ENCODE data around the gene UBE2U.
A peak's percentile ranks its signal among the peaks of the same experiment; 100 is the strongest.
"Not testable (repeated sequence)": the region's sequence is repeated elsewhere in the genome, so short reads cannot be mapped to it uniquely, and the experiment has no call there.

UBE2U gene

GRCh38 chr1:64239519-64239918 is 36.1 kb downstream of the UBE2U start:
- DNase-seq (ENCODE audit: low spot score) = not testable (repeated sequence)

GRCh38 chr1:64240206-64240605 is 36.8 kb downstream of the UBE2U start:
- DNase-seq (ENCODE audit: low spot score) = no peak

GRCh38 chr1:64241069-64241468 is 37.6 kb downstream of the UBE2U start:
- no peak for DNase-seq (ENCODE audit: low spot score)

- peak; percentile 50 for DNase-seq (ENCODE audit: low spot score)
Observed at GRCh38 chr1:64242895-64243756, 39.7 kb downstream of the UBE2U start.

GRCh38 chr1:64243757-64244080 is 40.3 kb downstream of the UBE2U start:
- DNase-seq (ENCODE audit: low spot score) = no peak

- peak; percentile 25 for DNase-seq (ENCODE audit: low spot score)
Observed at GRCh38 chr1:64245495-64245894, 42.1 kb downstream of the UBE2U start.

- peak; percentile 29 for DNase-seq (ENCODE audit: low spot score)
Observed at GRCh38 chr1:64246294-64246917, 43.0 kb downstream of the UBE2U start.

GRCh38 chr1:64248065-64248464 is 44.6 kb downstream of the UBE2U start:
- no peak for DNase-seq (ENCODE audit: low spot score)

- DNase-seq (ENCODE audit: low spot score) = not testable (repeated sequence)
Observed at GRCh38 chr1:64250472-64250871, 47.0 kb downstream of the UBE2U start.

GRCh38 chr1:64251971-64252370 is 48.5 kb downstream of the UBE2U start:
- no peak for DNase-seq (ENCODE audit: low spot score)

GRCh38 chr1:64257233-64257632 is 53.8 kb downstream of the UBE2U start:
- not testable (repeated sequence) for DNase-seq (ENCODE audit: low spot score)

GRCh38 chr1:64258444-64258843 is 55.0 kb downstream of the UBE2U start:
- DNase-seq (ENCODE audit: low spot score) = not testable (repeated sequence)

GRCh38 chr1:64263335-64263734 is 59.9 kb downstream of the UBE2U start:
- DNase-seq (ENCODE audit: low spot score) = no peak

- DNase-seq (ENCODE audit: low spot score) = no peak
Observed at GRCh38 chr1:64263856-64264255, 60.4 kb downstream of the UBE2U start.

- DNase-seq (ENCODE audit: low spot score) = no peak
Observed at GRCh38 chr1:64265141-64265540, 61.7 kb downstream of the UBE2U start.

GRCh38 chr1:64266991-64267390 is 63.6 kb downstream of the UBE2U start:
- no peak for DNase-seq (ENCODE audit: low spot score)

- peak; percentile 90 for DNase-seq (ENCODE audit: low spot score)
Observed at GRCh38 chr1:64268653-64269557, 65.5 kb downstream of the UBE2U start.

- no peak for DNase-seq (ENCODE audit: low spot score)
Observed at GRCh38 chr1:64269558-64269884, 66.1 kb downstream of the UBE2U start.

GRCh38 chr1:64280001-64280400 is 76.6 kb downstream of the UBE2U start:
- DNase-seq (ENCODE audit: low spot score) = no peak

- peak; percentile 29 for DNase-seq (ENCODE audit: low spot score)
Observed at GRCh38 chr1:64282351-64282750, 78.9 kb downstream of the UBE2U start.

GRCh38 chr1:64287071-64287470 is 83.6 kb downstream of the UBE2U start:
- no peak for DNase-seq (ENCODE audit: low spot score)

- DNase-seq (ENCODE audit: low spot score) = no peak
Observed at GRCh38 chr1:64290420-64290819, 87.0 kb downstream of the UBE2U start.

- no peak for DNase-seq (ENCODE audit: low spot score)
Observed at GRCh38 chr1:64291931-64292330, 88.5 kb downstream of the UBE2U start.
